HTR-8/SVneo (cell line): ENCODE measurements around the gene MKRN3.

Experiments used
- DNase-seq: peaks from one replicate; pipeline ENCODE4 v3.0.0; 2011; ENCODE audit warnings: low spot score, mixed read lengths; ENCODE audit not compliant: insufficient read length
- FAIRE-seq: peaks from 2 replicates; lab custom pipeline; 2011; peaks lifted over from hg19 to GRCh38; lab: Jason Lieb, UNC

MKRN3 gene

GRCh38 chr15:23565395-23566070, at the start of gene MKRN3:
MKRN3 (plus strand) TSS chr15:23565674; CDS start chr15:23565783, 109 bp downstream.
- no peak for FAIRE-seq
- DNase-seq = no peak

- no peak for DNase-seq
- FAIRE-seq = no peak
Observed at GRCh38 chr15:23516866-23517265, 48.6 kb upstream of the MKRN3 start.

DNA sequence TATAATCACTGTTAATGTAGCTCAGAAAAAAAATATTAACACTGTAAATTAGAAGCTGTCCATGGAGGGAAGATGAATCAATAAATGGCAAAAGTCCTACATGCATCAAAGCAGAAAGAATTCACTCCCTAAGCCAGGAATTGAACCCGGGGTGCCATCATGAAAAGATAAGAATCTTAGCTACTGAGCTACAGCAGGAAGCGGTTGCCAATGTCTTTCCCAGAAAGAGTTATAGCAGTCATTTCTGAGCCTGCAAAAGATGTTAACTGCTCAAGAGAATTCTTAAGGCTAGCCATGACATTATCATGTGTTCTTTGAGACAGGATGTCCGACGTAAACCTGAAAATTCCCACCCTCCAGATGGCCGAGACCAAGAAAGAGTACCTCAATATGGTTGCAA, 47.4 kb upstream of the MKRN3 start:
- FAIRE-seq = no peak
- no peak for DNase-seq

DNA sequence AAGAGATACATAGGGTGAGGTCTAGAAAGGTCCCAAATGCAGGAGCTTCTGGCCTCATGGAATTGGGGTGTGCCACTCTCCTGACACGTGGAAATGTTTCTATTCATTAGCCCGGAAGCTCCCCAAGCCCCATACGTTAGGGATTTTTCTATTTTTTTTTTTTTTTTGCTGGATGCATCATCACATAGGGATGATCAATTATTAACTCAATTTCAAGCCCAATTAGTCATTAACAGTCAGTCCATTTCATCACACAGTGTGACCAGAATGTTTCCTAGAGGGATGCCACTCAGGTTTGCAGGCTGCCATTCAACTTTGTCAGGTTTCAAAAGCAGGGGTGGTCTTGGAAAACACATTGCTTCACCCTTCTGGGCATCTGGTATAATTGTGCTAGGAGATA, 40.7 kb upstream of the MKRN3 start:
- FAIRE-seq = no peak
- DNase-seq = no peak

DNA sequence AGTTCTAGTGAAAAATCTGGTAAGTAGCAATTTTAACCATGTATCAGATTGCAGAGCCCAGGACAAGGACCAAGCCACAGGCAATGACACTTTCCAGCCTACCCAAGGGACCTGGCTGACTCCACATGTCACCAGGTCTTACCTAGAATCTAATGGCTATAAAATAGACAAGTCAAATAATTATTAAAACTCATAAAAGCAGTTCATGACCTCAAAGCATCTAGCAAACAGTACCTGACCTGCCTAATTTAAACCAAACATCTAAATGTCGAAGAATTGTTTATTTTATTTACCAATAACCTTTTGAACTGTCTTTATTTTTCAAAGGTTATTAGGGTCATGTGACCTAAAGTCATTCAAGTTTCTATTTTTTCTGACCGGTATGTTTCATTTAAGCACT, 35.6 kb upstream of the MKRN3 start:
- FAIRE-seq = no peak
- DNase-seq = no peak

DNA sequence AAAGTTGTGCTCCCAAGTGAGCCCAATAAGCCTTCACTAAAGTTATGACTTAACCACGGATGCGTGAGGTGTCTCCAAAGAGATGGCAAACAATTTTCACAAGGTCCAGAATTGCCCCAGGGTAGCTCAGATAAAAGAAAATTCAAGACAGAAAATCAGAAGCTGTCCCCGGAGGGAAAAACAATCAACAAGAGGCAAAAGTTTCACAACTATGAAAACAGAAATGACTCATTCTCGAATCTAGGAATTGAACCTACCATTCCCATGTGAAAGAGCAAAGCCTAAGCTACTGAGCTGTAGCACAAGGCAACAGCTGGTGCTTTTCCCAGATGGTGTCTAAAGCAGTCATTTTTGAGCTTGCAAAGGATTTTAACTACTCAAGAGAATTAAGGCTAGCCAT, 33.5 kb upstream of the MKRN3 start:
- DNase-seq = no peak
- no peak for FAIRE-seq

GRCh38 chr15:23536659-23537058, 28.8 kb upstream of the MKRN3 start:
- FAIRE-seq = no peak
- DNase-seq = no peak

GRCh38 chr15:23538648-23539047, 26.8 kb upstream of the MKRN3 start:
- no peak for DNase-seq

DNA sequence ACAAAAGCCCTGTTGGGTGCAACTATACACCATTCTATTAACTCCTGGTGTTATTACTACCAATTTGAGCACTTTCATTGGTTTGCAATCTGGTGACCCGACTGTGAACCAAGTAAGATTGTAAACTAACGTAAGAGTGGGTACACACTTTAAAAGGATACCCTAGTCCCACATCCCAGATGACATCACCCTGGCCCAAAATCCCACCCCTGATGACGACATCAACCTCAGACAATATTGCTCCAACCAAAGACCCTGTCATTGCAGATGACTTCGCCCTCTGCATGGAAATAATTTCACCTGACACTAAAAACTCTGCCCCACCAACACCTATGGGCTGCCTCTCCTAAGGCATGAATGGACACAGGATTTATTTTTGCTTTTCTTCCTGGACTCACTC, 25.6 kb upstream of the MKRN3 start:
- DNase-seq (no peak), FAIRE-seq (no peak)

More at GRCh38 chr15:23538648-23539047, 26.8 kb upstream of the MKRN3 start:
- FAIRE-seq = no peak

- DNase-seq (no peak), FAIRE-seq (no peak)
Observed at GRCh38 chr15:23546158-23546557, 19.3 kb upstream of the MKRN3 start.

- FAIRE-seq = no peak
- DNase-seq = no peak
Observed at GRCh38 chr15:23548071-23548470, 17.4 kb upstream of the MKRN3 start.

GRCh38 chr15:23561914-23562313, 3.6 kb upstream of the MKRN3 start:
- FAIRE-seq = no peak
- no peak for DNase-seq

GRCh38 chr15:23564821-23565394, 566 bp upstream of the MKRN3 start:
- DNase-seq = no peak
- no peak for FAIRE-seq

DNA sequence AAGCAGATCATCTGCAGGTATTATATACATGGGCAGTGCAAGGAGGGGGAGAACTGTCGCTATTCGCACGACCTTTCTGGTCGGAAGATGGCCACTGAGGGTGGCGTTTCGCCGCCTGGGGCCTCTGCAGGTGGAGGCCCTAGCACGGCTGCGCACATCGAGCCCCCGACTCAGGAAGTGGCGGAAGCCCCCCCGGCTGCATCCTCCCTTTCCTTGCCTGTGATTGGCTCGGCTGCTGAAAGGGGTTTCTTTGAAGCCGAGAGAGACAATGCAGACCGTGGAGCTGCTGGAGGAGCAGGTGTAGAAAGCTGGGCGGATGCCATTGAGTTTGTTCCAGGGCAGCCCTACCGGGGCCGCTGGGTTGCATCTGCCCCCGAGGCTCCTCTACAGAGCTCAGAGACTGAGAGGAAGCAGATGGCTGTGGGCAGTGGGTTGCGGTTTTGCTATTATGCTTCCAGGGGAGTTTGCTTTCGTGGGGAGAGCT, 639 bp downstream of the MKRN3 start:
- no peak for DNase-seq
- FAIRE-seq = no peak

DNA sequence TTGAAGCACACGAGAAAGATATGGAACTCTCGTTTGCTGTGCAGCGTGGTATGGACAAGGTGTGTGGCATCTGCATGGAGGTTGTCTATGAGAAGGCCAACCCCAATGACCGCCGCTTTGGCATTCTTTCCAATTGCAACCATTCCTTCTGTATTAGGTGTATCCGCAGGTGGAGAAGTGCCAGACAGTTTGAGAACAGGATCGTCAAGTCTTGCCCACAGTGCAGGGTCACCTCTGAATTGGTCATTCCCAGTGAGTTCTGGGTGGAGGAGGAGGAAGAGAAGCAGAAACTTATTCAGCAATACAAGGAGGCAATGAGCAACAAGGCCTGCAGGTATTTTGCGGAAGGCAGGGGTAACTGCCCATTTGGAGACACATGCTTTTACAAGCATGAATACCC, 1.2 kb downstream of the MKRN3 start:
- no peak for FAIRE-seq
- no peak for DNase-seq

- DNase-seq (no peak), FAIRE-seq (no peak)
Observed at GRCh38 chr15:23567921-23568320, 2.4 kb downstream of the MKRN3 start.

DNA sequence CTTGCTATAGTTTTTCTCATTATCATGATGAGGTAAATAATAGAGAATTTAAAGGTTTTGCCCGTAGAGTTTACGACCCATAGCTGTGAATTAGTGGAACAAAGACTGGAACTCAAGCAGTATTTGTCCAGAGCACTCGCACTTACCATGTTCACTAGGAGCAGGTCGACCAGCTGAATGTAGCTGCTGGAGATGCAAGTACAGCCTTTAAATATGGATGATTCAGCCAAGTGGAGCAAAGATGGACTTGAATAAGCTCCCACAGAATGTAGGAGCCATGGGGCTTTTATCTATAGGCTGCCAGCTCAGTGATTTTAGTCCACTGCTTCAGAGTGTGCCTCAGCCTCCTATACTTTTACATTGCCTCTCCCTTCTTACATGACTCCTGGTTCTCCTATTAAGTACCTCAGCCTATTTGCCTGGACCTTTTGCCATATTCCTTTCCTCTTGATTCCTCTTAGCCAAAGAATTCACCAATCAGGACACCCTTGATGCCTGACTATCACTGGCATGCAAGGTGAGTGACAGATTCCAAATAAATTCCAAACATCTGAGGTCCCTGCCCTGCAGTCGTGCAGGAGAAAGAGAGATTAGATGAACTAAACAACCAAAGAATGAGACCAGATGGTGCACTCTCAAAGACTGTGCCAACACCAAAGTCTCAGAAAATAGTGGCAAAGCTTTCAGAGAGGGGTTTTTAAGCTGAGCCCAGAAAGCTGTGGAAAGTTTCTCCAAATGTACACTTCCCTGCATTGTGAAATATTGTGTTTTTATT, 3.9 kb downstream of the MKRN3 start:
- DNase-seq (no peak), FAIRE-seq (no peak)

GRCh38 chr15:23570486-23570885, 5.0 kb downstream of the MKRN3 start:
- no peak for DNase-seq
- FAIRE-seq = no peak

GRCh38 chr15:23572844-23573243, 7.4 kb downstream of the MKRN3 start:
- DNase-seq = no peak
- FAIRE-seq = no peak

DNA sequence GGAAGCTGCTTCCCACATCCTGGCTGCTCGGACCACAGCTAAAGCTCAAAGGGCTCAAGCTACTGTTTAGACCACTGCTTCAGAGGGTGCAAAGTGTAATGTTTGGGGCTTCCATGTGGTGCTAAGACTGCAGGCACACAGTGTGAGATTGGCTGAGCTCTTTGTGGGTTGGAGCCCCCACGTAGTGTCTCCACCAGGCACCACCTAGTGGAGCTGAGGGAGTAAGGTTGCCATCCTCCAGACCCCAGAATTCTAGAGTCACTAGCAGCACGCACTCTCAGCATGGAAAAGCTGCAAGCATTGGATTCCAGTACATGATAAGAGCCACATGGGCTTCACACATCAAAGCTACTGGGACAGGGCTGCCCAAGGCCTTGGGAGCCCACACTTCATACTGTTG, 9.3 kb downstream of the MKRN3 start:
- no peak for DNase-seq
- no peak for FAIRE-seq

DNA sequence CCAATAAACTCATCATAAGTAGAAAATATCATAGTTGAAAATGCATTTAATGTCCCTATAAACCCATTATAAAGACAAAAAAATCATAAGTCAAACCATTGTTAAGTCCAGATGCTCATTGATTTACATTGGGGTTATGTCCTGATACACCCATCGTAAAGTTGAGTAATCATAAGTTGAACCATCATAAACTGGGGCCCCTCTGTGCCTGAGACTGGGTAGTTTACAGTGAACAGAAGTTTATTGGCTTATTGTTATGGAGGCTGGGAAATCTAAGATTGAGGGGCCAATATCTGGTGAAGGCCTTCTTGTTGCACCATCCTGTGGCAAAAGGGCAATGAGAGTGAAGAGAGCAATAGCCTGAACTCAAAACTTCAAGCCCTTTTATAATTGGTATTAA, 10.6 kb downstream of the MKRN3 start:
- DNase-seq (no peak), FAIRE-seq (no peak)
